ENCODE results near the gene EDIL3. TPM values are rescaled to one million over a fixed set of nuclear protein-coding genes. Genes with fewer than 3 reads are reported as not detected.

The EDIL3 gene
- total RNA-seq, 1 experiment from 2014 or later = not detected

DNA sequence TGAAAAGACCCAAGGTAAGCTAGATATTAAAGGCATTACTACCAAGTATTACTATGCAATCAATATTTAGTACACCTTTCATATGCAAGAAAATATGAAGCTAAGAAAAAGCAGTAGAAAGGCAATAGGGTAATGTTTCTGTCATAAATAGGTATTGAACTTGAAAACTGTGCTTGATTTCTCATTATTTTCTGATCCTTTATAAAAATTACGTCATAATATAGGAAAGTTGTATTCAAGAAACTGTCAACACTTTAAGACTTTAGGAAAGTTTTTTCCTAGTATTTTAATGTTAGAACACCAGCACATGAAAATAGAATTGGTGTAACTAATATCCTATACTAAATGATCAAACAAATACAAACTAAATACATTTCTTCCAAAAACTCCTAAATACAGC lies 133.2 kb downstream of the EDIL3 start:
- Mint-ChIP-seq H3K4me3 (ENCODE audit: unreplicated experiment) (no peak overlapping the region), H3K36me3 (ENCODE audit: insufficient read depth, unreplicated experiment) (no peaks in the 10 kb centered on the region), H3K27me3 (ENCODE audit: insufficient read depth, unreplicated experiment) (no peaks in the 10 kb centered on the region), H3K27ac (ENCODE audit: unreplicated experiment) (no peak overlapping the region), H3K4me1 (ENCODE audit: low read depth, unreplicated experiment) (peaks cover 7% of the 10 kb centered on the region), H3K9me3 (ENCODE audit: unreplicated experiment) (no peaks in the 10 kb centered on the region)
- no peak for DNase-seq
- no peak overlapping the region for H3K4me3 ChIP-seq (ENCODE audit: low read depth, low read length)
- no peaks in the 10 kb centered on the region for H3K27me3 ChIP-seq (replicated peaks; ENCODE audit: control insufficient read depth, insufficient read depth, low read length)
- no peaks in the 10 kb centered on the region for H3K9me3 ChIP-seq
- no peaks in the 10 kb centered on the region for H3K36me3 ChIP-seq (ENCODE audit: control insufficient read depth, insufficient read depth, low read length)
- POLR2A ChIA-PET = no interaction called here
- CTCF ChIA-PET = no interaction called here
- no peaks in the 10 kb centered on the region for H3K4me1 ChIP-seq
- intact Hi-C loops (cut with micrococcal nuclease; ENCODE audit: unreplicated experiment) = no loop called here
- BruUV-seq (replicated peaks) = no TSS peak
- TF ChIP-seq, protein P1, sequence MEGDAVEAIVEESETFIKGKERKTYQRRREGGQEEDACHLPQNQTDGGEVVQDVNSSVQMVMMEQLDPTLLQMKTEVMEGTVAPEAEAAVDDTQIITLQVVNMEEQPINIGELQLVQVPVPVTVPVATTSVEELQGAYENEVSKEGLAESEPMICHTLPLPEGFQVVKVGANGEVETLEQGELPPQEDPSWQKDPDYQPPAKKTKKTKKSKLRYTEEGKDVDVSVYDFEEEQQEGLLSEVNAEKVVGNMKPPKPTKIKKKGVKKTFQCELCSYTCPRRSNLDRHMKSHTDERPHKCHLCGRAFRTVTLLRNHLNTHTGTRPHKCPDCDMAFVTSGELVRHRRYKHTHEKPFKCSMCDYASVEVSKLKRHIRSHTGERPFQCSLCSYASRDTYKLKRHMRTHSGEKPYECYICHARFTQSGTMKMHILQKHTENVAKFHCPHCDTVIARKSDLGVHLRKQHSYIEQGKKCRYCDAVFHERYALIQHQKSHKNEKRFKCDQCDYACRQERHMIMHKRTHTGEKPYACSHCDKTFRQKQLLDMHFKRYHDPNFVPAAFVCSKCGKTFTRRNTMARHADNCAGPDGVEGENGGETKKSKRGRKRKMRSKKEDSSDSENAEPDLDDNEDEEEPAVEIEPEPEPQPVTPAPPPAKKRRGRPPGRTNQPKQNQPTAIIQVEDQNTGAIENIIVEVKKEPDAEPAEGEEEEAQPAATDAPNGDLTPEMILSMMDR (IDR thresholded peaks at IDR 0.05; ENCODE audit: insufficient read depth in 1 of 2, low read depth in 1 of 2, low read length in 1 of 2, severe bottlenecking in 1 of 2, unreplicated experiment in 1 of 2) = no peak

DNA sequence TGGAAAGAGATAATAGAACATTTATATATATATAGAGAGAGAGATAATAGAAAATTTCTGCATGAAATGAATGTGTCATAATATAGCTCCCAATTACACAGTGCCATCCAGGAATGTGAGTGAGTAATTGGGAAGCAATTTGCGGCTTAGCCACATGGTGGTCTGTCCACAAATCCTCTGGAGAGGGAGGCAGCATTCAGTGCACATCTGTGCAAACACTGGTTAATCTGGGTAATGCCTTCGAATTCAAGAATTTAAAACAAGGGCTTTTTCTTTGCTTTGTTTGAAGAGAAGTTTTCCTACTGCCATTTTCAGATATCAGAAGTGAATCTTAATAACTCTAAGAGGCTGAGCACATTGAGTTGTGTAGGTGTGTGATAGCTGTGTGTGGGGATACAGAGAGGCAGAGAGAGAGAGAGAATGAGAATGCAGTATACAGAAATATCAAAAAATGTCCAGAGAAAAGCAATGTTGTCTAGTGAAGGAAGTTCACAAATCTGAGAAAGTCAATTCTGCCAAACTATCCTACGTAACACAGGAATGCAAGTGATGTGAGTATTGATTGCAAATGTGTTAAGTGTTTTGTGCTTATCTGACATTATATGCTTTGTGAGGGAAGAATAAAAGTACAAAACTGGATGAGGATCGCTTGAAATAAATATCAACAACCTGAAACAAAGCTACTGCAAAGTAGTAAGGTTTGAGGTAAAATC lies 134.6 kb downstream of the EDIL3 start:
- Mint-ChIP-seq H3K9me3 (ENCODE audit: unreplicated experiment) (no peaks in the 10 kb centered on the region), H3K4me3 (ENCODE audit: unreplicated experiment) (no peak overlapping the region), H3K4me1 (ENCODE audit: low read depth, unreplicated experiment) (peaks cover 7% of the 10 kb centered on the region), H3K36me3 (ENCODE audit: insufficient read depth, unreplicated experiment) (no peaks in the 10 kb centered on the region), H3K27ac (ENCODE audit: unreplicated experiment) (no peak overlapping the region), H3K27me3 (ENCODE audit: insufficient read depth, unreplicated experiment) (no peaks in the 10 kb centered on the region)
- H3K36me3 ChIP-seq (ENCODE audit: control insufficient read depth, insufficient read depth, low read length) = no peaks in the 10 kb centered on the region
- no TSS peak for BruUV-seq (replicated peaks)
- no peaks in the 10 kb centered on the region for H3K4me1 ChIP-seq
- no peak overlapping the region for H3K4me3 ChIP-seq (ENCODE audit: low read depth, low read length)
- H3K27me3 ChIP-seq (replicated peaks; ENCODE audit: control insufficient read depth, insufficient read depth, low read length) = no peaks in the 10 kb centered on the region
- no peak for DNase-seq
- intact Hi-C loops (cut with micrococcal nuclease; ENCODE audit: unreplicated experiment) = no loop called here
- ChIA-PET POLR2A (no interaction called here), CTCF (no interaction called here)
- no peaks in the 10 kb centered on the region for H3K9me3 ChIP-seq
- TF ChIP-seq, protein P1 (IDR thresholded peaks at IDR 0.05; ENCODE audit: insufficient read depth in 1 of 2, low read depth in 1 of 2, low read length in 1 of 2, severe bottlenecking in 1 of 2, unreplicated experiment in 1 of 2) = no peak

DNA sequence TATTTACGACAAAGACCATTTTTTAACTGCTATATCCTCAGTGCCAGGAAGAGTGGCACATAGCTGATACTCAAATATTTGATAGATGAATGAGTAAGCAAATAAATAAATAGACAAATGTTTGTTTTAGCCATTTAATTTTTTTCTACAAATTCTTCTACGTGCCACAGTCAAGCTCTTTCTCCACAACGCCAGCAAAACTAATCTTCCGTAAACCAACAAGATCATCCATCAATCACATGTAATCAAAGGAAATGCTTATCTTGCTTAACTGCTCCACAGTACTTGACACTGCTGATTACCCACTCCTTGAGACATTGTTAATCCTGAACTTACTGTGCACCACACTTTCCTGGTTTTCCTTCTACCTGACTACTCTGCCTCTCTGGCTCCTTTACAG lies 136.7 kb downstream of the EDIL3 start:
- intact Hi-C loops (cut with micrococcal nuclease; ENCODE audit: unreplicated experiment) = no loop called here
- POLR2A ChIA-PET = no interaction called here
- Histone ChIP-seq H3K27me3 (replicated peaks; ENCODE audit: control insufficient read depth, insufficient read depth, low read length) (no peaks in the 10 kb centered on the region; the same call in 1 of the 2 replicates), H3K4me3 (ENCODE audit: low read depth, low read length) (no peak overlapping the region), H3K36me3 (ENCODE audit: control insufficient read depth, insufficient read depth, low read length) (no peaks in the 10 kb centered on the region), H3K4me1 (no peaks in the 10 kb centered on the region), H3K9me3 (no peaks in the 10 kb centered on the region)
- no peak overlapping the region for H3K27ac Mint-ChIP-seq (ENCODE audit: unreplicated experiment)
- H3K9me3 Mint-ChIP-seq (ENCODE audit: unreplicated experiment) = no peaks in the 10 kb centered on the region
- no peak for DNase-seq
- H3K36me3 Mint-ChIP-seq (ENCODE audit: insufficient read depth, unreplicated experiment) = no peaks in the 10 kb centered on the region
- CTCF ChIA-PET = no interaction called here
- BruUV-seq (replicated peaks) = no TSS peak
- H3K4me1 Mint-ChIP-seq (ENCODE audit: low read depth, unreplicated experiment) = peaks cover 7% of the 10 kb centered on the region
- H3K4me3 Mint-ChIP-seq (ENCODE audit: unreplicated experiment) = no peak overlapping the region
- TF ChIP-seq, protein P1 (IDR thresholded peaks at IDR 0.05; ENCODE audit: insufficient read depth in 1 of 2, low read depth in 1 of 2, low read length in 1 of 2, severe bottlenecking in 1 of 2, unreplicated experiment in 1 of 2) = no peak
- H3K27me3 Mint-ChIP-seq (ENCODE audit: insufficient read depth, unreplicated experiment) = no peaks in the 10 kb centered on the region
